ENCODE measurements around the gene EFNA5.
"Not testable (repeated sequence)": the region's sequence is repeated elsewhere in the genome, so short reads cannot be mapped to it uniquely, and the experiment has no call there.

The EFNA5 gene

DNA sequence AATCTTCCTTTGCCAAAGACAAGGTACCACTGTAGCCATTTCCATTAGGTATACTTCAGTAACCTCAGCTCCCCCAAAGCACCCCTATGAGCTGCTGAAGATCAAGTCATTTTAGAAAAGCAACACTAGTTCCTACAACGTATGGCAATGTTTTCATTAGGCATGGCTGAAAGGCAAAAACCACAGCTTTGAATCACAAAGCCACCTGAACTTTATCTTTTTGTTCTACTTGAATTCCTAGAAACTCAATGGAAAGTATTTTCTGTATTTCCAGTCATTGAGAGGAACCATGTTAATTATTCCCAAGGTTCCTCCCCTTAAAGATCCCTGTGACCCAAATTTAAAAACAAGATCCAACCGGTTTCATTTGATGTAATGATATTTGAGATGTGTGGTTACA lies 152.1 kb downstream of the EFNA5 start:
- no peak for DNase-seq (ENCODE audit: low read depth in 2 of 2)

DNA sequence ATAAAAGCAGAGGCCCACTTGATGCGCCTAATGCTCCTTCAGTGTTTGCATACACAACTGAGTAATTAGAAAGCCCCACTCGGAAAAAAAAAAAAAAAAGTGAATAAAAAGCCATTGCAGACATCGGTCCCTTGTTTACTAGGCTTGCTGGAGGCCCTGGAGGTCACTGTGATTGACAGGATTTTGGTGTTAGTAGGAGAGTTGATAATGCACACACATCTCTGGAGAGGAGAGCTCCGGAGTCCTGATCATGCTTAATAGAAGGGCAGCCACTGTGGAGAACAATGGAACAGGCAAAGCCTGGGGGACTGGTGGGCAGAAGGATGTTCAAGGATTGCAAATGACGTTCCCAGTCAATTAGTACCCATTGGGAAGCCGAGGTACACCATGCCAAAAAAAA lies 152.5 kb downstream of the EFNA5 start:
- DNase-seq (ENCODE audit: low read depth in 2 of 2) = no peak

DNA sequence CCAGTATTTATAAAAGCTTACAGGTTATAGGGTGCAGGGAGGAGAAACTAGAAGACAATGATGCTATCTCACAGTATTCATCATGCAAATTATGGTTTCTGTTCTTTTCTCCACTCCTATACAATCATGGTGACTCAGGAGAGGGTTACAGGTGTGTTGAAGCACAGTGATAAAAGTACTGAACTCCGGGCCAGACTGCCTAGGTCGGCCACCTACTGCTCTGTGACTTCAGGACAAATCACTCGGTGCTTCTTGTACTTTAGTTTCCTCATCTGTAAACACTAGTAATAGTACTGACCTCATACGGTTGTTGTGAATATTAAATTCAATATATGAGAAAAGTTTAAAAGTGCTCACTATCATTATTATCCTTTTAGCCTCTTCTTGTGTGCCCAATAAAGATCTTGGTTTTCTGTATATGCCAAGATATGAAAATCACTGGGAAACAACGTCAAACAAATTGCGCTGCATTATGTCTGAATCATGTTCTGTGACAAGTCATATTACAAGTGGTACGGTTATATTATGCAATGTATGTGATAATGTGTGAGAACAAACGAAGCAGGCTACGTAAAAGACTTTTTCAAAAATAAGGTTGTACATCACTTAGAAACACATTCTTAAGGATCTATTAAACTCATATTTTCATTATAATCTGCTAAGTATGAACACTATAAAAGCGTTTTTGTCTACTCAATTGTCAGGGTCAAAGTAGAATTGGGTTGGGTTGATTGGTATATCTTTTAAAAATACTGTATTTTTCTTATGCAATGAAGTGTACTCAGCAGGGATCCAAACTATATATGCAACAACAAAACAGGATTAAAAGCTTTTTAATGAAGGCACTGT lies 153.3 kb downstream of the EFNA5 start:
- DNase-seq (ENCODE audit: low read depth in 2 of 2) = no peak

DNA sequence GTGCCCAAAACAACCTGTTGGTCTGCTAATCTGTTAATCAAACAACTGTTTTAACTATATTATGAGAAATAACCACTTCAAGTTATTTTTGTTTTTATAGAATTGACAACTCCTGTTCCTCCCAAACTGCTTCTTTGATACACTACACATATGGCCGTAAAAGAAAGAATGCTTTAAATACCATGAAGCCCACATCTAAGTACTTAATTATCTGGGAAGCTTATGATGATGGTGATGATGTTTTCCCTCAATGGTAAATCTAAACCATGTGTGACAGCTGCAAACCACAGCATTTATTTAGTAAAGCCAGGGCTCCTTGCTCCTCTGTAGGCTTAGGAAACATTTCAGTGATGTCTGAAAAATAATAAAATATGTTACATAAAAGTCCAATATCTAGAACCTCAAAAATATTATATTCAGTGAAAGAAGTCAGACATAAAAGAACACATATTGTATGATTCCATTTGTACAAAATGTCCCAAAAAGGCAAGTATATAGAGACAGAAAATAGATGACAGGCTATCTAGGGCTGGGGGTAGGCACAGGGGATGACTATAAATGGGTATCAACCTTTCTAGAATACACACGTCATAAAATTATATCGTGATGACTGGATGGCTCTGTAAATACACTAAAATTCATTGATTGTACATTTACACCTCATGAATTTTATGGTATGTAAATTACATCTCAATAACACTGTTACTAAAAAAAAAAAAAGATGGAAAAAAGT lies 154.1 kb downstream of the EFNA5 start:
- no peak for DNase-seq (ENCODE audit: low read depth in 2 of 2)

DNA sequence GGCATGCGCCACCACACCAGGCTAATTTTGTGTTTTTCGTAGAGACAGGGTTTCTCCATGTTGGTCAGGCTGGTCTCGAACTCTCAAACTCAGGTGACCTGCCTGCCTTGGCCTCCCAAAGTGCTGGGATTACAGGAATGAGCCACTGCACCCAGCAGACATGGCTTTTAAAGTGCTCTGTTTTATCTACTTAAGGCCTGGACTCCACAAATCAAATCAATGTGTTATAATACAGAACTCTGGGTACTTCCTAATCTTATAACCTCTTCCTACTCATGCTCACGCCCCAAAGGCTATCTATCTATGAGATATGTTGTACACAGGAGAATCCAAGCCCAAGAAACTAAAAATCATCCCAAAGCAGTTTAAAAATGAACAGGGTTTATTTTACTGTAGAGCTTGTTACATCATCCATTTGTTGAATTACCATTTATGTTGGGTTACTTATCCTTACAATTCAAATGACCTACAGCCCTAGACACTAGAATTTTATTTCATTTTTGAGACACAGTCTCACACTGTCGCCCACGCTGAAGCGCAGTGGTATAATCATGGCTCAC lies 155.1 kb downstream of the EFNA5 start:
- DNase-seq (ENCODE audit: low read depth in 2 of 2) = no peak

DNA sequence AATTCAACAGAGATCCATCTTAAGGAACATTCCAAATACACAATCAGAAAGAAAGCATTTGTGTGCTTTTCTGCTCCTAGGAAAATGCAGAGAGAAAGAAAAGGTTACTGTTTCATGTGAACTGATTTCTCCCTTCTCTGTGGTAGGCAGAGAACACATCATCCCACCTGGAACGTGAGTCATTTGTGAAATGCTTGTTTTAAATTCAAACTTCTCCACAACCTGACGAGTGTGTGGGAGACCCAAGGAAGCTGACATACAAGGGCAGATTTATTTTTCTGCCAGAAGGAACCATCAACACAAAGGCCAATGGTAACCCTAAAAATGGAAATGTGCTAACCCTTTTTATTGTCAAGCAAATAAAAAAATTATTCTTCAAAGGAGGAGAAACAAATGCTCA lies 156.4 kb downstream of the EFNA5 start:
- DNase-seq (ENCODE audit: low read depth in 2 of 2) = no peak

DNA sequence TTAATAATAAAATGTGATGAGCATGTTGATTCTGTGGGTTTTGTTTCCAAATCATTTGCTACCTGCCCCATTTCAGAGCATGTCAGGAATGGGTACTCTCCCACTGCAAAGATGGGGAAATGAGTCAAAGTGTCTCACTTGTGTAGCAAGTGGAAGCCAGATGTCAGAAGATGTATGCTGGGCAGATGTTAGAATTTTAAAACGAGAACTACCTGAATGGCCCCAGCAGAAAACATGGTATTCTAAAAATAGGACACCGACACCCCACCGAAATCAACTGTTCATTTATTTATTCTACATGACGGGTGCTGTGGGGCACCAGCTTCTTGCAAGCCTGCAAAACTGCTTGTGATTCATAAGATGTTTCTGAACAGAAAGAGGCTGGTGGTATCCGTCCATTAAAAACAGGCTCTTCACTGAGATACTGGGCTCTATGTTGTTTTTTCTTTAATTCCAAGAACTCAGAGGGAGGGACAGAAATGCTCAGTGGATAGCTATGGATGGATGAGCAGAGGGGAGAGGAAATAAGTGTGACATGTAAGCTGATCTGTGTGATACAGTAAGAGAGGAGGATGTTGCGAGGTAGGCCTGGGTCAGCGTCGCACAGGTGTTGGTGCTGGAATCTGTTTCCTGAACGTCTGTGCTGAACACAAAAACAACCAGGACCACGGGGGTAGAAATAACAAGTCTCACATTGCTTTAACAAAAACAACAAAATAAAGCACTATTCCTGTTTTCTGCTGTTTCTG lies 157.2 kb downstream of the EFNA5 start:
- no peak for DNase-seq (ENCODE audit: low read depth in 2 of 2)

DNA sequence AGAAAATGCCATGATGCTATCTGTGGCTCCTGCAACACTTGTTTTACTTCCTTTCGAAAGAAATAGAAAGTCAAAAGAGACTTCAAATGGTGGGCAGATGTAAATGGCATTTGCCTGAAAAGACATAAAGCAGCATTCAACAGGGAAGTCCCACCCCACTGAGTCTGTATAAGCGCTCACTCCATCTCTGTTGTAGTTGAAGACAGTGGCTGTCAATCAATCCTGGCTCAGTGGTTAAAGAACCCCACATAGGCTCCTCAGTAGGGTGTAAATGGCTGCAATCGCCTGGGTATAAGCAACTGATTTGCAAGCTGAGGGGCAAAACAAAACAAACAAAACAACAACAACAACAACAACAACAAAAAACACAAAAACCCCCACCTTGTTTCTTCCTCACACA lies 158.7 kb downstream of the EFNA5 start:
- no peak for DNase-seq (ENCODE audit: low read depth in 2 of 2)

DNA sequence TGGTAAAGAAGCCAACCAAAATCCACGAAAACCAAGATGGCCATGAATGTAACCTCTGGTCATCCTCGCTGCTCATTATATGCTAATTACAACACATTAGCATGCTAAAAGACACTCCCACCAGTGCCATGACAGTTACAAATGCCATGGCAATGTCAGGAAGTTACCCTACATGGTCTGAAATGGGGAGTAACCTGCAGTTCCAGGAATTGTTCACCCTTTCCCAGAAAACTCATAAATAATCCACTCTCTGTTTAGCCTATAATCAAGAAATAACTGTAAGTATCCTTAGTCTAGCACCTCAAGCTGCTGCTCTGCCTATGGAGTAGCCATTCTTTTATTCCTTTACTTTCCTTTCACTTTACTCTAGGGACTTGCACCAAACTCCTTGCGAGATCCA lies 160.6 kb downstream of the EFNA5 start:
- no peak for DNase-seq (ENCODE audit: low read depth in 2 of 2)

DNA sequence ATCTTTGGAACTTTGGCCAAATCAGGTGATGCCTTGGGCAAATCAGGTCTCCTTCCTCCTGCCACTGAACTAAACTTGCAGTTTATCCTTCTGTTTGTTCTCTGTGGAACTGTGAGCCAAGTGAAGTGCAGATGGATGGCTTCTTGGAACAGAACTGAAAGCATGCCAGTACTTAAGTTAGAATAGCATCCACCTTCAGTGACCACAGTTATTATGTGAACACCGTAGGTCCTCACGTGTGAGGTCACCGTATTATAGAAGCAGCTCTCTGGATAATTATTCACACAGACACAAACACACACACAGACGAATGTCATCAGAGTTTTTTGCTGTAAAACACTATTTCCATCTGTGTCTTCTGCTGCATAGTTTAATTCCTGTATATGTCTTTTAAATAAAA lies 162.6 kb downstream of the EFNA5 start:
- DNase-seq (ENCODE audit: low read depth in 2 of 2) = no peak

DNA sequence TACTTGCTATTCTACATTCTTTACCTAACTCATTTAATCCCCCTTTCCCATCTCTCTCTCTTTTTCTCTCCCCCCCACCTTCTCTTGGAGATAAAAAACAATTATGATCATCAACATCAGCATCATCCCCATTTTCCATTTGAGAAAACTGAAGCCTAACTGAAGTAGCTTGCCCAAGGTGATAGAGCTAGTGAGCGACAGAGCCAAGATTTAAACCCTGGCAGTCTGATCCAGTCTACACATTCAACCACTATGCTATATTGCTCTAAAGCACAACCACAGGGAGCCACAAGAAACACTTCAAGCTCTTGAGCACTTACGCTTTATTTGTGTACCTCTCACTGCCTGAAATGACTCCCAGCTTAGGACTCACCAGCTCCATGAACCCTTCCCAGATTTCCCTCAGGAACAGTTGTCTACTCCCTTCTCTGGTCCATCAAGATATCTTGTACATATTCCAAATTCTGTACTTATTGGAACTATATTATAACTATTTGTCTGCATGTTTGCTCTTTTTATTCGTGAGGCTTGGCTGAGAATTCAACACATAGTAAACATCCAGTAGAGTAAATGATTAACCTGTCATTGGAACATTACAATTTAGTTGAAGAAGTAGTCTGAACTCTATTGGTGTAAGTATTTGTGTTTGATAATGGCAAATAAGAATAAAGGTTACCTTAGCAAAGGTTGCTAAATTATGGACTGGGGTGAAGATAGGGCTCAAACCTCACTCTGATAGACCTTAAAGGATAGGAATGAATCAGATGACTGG lies 164.8 kb downstream of the EFNA5 start:
- no peak for DNase-seq (ENCODE audit: low read depth in 2 of 2)

DNA sequence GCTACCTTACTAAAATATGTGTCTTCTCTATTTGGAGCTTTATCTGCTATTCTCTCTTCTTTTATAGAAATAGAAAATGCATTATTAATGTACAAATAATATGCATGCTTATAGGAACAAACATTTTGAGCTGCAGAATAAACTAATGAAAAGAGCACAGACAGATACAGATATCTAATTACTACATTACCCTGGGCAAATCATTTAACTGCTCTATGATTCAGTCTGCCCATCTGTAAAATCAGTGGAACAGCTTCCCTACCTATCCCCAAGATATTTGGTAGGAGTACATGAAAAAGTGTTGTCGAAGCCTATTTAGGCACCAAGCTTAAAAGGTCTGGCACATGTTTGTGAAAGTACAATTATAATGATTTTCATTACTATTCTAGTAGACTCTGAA lies 166.3 kb downstream of the EFNA5 start:
- no peak for DNase-seq (ENCODE audit: low read depth in 2 of 2)

DNA sequence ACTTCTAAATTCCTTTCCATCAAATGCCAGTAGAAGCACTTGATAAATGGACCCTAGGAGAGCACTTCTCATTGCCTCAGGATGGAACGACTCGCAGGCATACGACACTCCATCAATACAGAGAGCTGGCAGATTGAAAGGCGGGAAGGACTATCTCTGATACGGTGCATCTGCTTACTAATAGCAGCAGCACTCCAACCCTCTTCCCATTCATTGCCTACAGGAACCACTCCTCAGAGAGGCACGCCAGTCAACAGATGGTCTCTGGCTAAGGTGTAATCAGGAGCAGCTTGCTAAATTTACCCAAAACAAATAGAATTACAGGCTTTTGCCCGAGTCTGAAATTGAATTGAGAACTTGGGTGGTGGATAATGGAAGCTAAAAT lies 168.1 kb downstream of the EFNA5 start:
- no peak for DNase-seq (ENCODE audit: low read depth in 2 of 2)

DNA sequence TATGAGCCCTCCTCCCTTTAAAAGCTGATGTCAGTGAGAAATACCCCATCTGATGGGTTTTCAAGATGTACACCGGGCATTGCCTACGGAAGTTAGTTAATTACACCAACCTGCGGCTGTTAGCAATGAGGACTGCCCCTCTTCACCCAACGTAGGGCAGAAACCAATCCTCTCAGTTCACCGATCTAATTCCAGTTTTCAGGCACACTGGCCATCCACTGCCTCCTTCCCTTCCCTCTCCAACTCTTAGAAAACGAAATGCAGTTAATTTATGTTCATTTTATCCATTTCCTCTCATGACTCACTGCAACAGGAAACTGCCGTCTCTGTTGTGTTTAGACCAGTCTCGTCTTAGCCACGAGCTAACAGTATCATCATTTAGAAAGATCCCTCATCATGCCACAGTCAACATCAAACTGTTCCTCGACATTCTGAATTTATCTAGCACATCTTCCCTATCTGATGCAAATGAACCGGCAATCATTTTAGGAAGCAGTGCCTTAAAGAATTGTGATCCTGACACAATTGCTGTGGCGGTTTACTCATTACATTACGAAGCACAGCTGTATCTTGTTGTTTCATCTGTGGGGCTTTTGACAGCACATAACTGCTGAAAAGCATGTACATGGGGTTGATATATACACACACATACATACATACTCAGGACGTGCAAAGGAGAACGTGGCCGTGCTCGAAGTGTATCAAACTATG lies 168.6 kb downstream of the EFNA5 start:
- DNase-seq (ENCODE audit: low read depth in 2 of 2) = no peak

DNA sequence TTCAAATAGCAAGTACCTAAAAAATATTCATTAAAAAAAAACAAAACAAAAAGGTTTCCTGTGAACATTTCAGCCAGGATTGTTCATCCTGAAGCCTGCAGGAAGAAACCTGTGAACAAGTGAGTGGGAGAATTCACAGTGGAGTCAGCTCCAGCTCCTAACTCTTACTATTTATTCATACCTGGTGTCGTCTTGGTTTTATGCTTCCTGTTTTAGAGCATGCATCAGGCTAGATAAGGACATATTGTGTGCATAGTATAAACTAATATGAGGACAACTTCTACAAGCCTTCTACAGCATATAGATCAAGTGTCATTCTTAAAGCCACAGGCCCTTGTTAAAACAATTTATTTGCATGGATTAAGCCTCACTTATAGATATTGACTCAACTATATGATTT lies 169.9 kb downstream of the EFNA5 start:
- no peak for DNase-seq (ENCODE audit: low read depth in 2 of 2)

DNA sequence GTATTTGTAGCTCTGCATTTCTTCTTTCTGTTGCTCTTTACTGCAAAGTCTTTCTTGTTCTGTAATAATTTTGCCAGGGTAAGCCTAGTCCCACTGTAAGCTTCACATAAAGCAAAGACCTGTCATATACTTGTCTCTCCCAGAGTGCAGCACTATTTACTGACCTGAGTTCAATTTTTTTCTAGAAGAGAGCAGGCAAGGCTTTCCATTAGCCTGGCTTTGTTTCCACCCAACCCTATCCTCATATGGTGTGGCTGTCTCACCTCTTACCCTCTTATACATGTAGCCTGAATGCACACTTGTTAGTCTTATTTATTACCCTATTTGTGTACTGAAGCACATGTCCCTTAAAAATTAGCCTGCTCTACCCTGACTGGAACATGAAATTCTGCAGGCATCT lies 170.4 kb downstream of the EFNA5 start:
- no peak for DNase-seq (ENCODE audit: low read depth in 2 of 2)

DNA sequence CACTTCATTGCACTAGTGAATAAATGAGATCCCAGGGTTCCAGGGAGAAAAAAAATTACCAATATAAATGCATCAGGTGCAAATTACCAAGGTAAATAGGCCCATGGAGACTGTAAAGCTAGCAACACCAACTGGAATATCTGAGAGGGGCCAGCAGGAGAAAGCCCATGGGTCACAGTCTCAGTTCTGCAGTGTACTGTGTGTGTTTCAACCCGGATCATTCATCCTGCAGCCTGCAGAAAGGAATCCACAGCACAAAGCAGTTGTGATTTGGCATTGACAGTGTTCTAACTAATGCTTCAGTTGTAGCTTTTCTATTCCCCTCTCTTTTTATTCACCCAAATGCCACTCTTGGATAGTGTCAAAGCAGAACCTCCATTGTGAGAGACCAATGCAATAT lies 171.0 kb downstream of the EFNA5 start:
- DNase-seq (ENCODE audit: low read depth in 2 of 2) = no peak

DNA sequence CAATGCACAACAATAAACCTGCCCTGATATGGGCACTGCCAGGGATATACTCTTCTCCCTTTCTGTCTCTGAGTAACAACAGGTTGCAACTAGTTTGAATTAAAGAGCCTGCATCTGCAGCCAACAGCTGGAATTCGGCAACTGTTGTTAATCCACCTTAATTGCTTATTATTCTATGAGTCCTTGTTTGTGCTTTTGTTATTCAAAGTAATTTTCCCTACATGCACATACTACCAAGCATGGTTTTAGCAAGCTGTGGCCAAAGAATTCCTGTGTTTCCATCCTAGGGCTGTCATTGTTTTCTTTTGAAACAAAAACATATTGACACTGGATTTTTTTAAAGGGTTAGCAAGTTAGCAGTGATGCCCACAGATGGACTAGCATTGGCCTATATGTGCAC lies 171.5 kb downstream of the EFNA5 start:
- DNase-seq (ENCODE audit: low read depth in 2 of 2) = no peak

DNA sequence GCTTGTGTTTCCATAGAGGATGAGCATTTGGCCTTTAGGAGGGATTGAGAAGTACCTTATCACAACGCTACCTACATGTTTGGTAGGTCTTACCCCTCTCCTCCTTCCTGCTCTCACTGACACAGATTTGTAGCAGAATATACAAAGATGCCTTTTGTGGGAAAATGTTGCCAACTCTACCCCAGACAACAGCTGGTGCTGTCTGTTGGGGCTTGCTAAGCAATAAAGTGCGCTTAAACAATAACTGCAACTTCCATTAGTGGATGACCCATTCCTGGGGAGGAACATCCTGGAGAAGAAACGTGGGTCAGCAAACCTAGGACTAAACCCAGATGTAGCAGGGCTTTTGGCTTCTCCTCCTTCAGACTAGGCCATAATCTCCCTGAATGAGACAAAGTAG lies 174.3 kb downstream of the EFNA5 start:
- DNase-seq (ENCODE audit: low read depth in 2 of 2) = no peak

DNA sequence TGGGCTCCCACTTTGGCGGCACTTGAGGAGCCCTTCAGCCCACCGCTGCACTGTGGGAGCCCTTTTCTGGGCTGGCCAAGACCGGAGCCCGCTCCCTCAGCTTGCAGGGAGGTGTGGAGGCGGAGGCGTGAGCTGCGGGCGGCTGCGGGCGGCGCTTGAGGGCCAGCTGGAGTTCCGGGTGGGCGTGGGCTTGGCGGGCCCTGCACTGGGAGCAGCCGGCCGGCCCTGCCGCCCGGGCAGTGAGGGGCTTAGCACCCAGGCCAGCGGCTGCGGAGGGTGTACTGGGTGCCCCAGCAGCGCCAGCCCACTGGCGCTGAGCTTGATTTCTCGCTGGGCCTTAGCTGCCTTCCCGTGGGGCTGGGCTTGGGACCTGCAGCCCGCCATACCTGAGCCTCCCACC lies 176.6 kb downstream of the EFNA5 start:
- not testable (repeated sequence) for DNase-seq (ENCODE audit: low read depth in 2 of 2)

DNA sequence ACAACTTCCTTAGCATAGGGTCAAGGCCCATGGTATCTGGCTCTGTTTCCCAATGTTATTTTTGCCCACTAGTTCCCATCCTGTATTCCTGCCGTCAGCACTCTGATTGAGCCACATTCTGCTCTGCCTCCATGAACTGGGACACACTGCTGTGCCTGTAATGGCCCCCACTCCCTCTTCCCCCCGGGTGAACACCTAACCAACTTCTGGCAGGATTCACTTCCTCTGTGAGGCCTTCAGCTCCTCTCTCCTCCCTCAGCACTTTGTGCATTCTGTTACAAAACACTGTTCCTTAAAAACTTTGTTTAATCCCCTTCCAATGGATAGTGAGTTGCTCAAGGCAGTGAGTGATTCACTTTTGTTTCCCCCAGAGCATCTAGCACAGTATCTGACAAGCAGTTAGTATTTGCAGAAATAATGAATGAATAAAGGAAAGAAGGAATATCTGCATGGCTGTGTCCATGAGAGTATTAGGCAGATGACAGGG lies 183.6 kb downstream of the EFNA5 start:
- no peak for DNase-seq (ENCODE audit: low read depth in 2 of 2)

All from stimulated activated CD8-positive, alpha-beta memory T cell treated with anti-CD3 and anti-CD28 coated beads, Interleukin-7, amount 100 ng/mL, for 1 hour (primary cell).